Measurements from ENCODE around the gene FSTL1. TPM values are rescaled to one million over a fixed set of nuclear protein-coding genes. Genes with fewer than 3 reads are reported as not detected.

FSTL1 gene
- total RNA-seq, 8 experiments from 2014 or later: 9.1 to 601 (median 110) TPM

- peaks cover 0 to 3% of the 10 kb centered on the region in 2 donors for H3K4me1 ChIP-seq (replicated peaks in 1 of 2)
- H3K27ac ChIP-seq: no peak overlapping the region
- in situ Hi-C loops (cut with MboI; ENCODE audit: low pct_unique_long_range_greater_than_20kb in 2 of 9, low sequenced_read_pairs in 9 of 9, unreplicated experiment in 9 of 9): no loop called here
- no peak for ATAC-seq (replicated peaks in 6 of 8)
- no peak overlapping the region for H3K4me3 ChIP-seq
- WGBS, 10 experiments: 25 to 100% (median 45%) methylated on average over 1 to 5 of the region's 5 CpGs
These were observed 9.5 kb upstream of the FSTL1 start for GRCh38 chr3:120460181-120460790.

GRCh38 chr3:120459196-120459595 lies 8.4 kb upstream of the FSTL1 start:
- no peak overlapping the region for H3K4me3 ChIP-seq
- H3K4me1 ChIP-seq (replicated peaks in 1 of 2): peaks cover 0 to 3% of the 10 kb centered on the region in 2 donors
- H3K27ac ChIP-seq: no peak overlapping the region
- in situ Hi-C loops (cut with MboI; ENCODE audit: low pct_unique_long_range_greater_than_20kb in 2 of 9, low sequenced_read_pairs in 9 of 9, unreplicated experiment in 9 of 9): no loop called here
- WGBS, 10 experiments: 0 to 100% (median 61%) methylated on average over 1 to 2 of the region's 3 CpGs; no CpG with 5 or more reads in 6 of the 10 experiments
- ATAC-seq (replicated peaks in 6 of 8): no peak

- in situ Hi-C loops (cut with MboI; ENCODE audit: low pct_unique_long_range_greater_than_20kb in 2 of 9, low sequenced_read_pairs in 9 of 9, unreplicated experiment in 9 of 9): no loop called here
- ATAC-seq (replicated peaks in 6 of 8): no peak
These were observed 7.0 kb upstream of the FSTL1 start for GRCh38 chr3:120457827-120458226.

GRCh38 chr3:120454076-120454689 lies 3.4 kb upstream of the FSTL1 start:
- Histone ChIP-seq H3K4me1 (replicated peaks in 1 of 2) (peaks cover 6% of the 10 kb centered on the region in 2 donors), H3K4me3 (no peak overlapping the region), H3K27ac (no peak overlapping the region)
- ATAC-seq (replicated peaks in 6 of 8): no peak
- WGBS, 10 experiments: 60 to 80% (median 67%) methylated on average over 1 of the region's 1 CpG; no CpG with 5 or more reads in 3 of the 10 experiments
- in situ Hi-C loops (cut with MboI; ENCODE audit: low pct_unique_long_range_greater_than_20kb in 2 of 9, low sequenced_read_pairs in 9 of 9, unreplicated experiment in 9 of 9): no loop called here

More at GRCh38 chr3:120457827-120458226, 7.0 kb upstream of the FSTL1 start:
- Histone ChIP-seq H3K4me1 (replicated peaks in 1 of 2) (peaks cover 0 to 3% of the 10 kb centered on the region in 2 donors), H3K4me3 (no peak overlapping the region), H3K27ac (no peak overlapping the region)

- H3K4me1 ChIP-seq (replicated peaks in 1 of 2): peaks cover 14 to 19% of the 10 kb centered on the region in 2 donors
- in situ Hi-C loops (cut with MboI; ENCODE audit: low pct_unique_long_range_greater_than_20kb in 2 of 9, low sequenced_read_pairs in 9 of 9, unreplicated experiment in 9 of 9): no loop called here
- WGBS, 10 experiments: 38 to 100% (median 67%) methylated on average over 1 to 4 of the region's 4 CpGs; no CpG with 5 or more reads in 3 of the 10 experiments
- no peak overlapping the region for H3K27ac ChIP-seq
- ATAC-seq (replicated peaks in 6 of 8): no peak
- H3K4me3 ChIP-seq: no peak overlapping the region
These were observed 2.0 kb upstream of the FSTL1 start for GRCh38 chr3:120452816-120453215.

- Histone ChIP-seq H3K4me3 (peak overlapping the region in 1 of 5 donors; percentile 73), H3K4me1 (replicated peaks in 1 of 2) (peaks cover 20 to 26% of the 10 kb centered on the region in 2 donors), H3K27ac (no peak overlapping the region)
- no peak for ATAC-seq (replicated peaks in 6 of 8)
- in situ Hi-C loops (cut with MboI; ENCODE audit: low pct_unique_long_range_greater_than_20kb in 2 of 9, low sequenced_read_pairs in 9 of 9, unreplicated experiment in 9 of 9): no loop called here
- WGBS, 10 experiments: 87 to 100% (median 94%) methylated on average over 3 to 5 of the region's 6 CpGs; no CpG with 5 or more reads in 3 of the 10 experiments
These were observed 1.0 kb upstream of the FSTL1 start for GRCh38 chr3:120451806-120452205.

- Histone ChIP-seq H3K27ac (peak overlapping the region in 1 of 2 donors; percentile 19), H3K4me3 (peak overlapping the region; percentile 50 to 82 (median 57)), H3K4me1 (replicated peaks in 1 of 2) (peaks cover 21 to 29% of the 10 kb centered on the region in 2 donors)
- in situ Hi-C loops (cut with MboI; ENCODE audit: low pct_unique_long_range_greater_than_20kb in 2 of 9, low sequenced_read_pairs in 9 of 9, unreplicated experiment in 9 of 9): no loop called here
- ATAC-seq (replicated peaks in 6 of 8): peak; percentile 15 to 71 (median 48)
- whole genome bisulfite sequencing, 10 experiments: 19 to 30% methylated on average over 2 to 3 of the region's 35 CpGs; no CpG with 5 or more reads in 8 of the 10 experiments
These were observed 525 bp upstream of the FSTL1 start for GRCh38 chr3:120451272-120451761.

GRCh38 chr3:120449701-120450599 lies 842 bp downstream of the FSTL1 start:
- H3K4me1 ChIP-seq (replicated peaks in 1 of 2): peaks cover 21 to 29% of the 10 kb centered on the region in 2 donors
- WGBS, 10 experiments: 0 to 60% (median 0%) methylated on average over 1 to 14 of the region's 32 CpGs; no CpG with 5 or more reads in 1 of the 10 experiments
- no peak overlapping the region for H3K27ac ChIP-seq
- peak; percentile 11 to 55 (median 34) for ATAC-seq (replicated peaks in 6 of 8)
- in situ Hi-C loops (cut with MboI; ENCODE audit: low pct_unique_long_range_greater_than_20kb in 2 of 9, low sequenced_read_pairs in 9 of 9, unreplicated experiment in 9 of 9): loop anchor here in 1 of 9 experiments (25.0 kb wide), 2 partner anchors 87 to 337 kb away; no protein-coding TSS in a partner anchor
- peak overlapping the region; percentile 50 to 82 (median 57) for H3K4me3 ChIP-seq

GRCh38 chr3:120449251-120449650 lies 1.5 kb downstream of the FSTL1 start:
- WGBS, 10 experiments: 2 to 57% (median 20%) methylated on average over 1 to 6 of the region's 6 CpGs
- in situ Hi-C loops (cut with MboI; ENCODE audit: low pct_unique_long_range_greater_than_20kb in 2 of 9, low sequenced_read_pairs in 9 of 9, unreplicated experiment in 9 of 9): loop anchor here in 1 of 9 experiments (25.0 kb wide), 2 partner anchors 88 to 338 kb away; no protein-coding TSS in a partner anchor
- H3K4me3 ChIP-seq: peak overlapping the region in 2 of 5 donors; percentile 57 to 82
- H3K27ac ChIP-seq: no peak overlapping the region
- ATAC-seq (replicated peaks in 6 of 8): no peak
- H3K4me1 ChIP-seq (replicated peaks in 1 of 2): peaks cover 21 to 29% of the 10 kb centered on the region in 2 donors

GRCh38 chr3:120448756-120449155 lies 2.0 kb downstream of the FSTL1 start:
- ATAC-seq (replicated peaks in 6 of 8): peak in 4 of 8 experiments; percentile 2 to 28 (median 4)
- Histone ChIP-seq H3K4me1 (replicated peaks in 1 of 2) (peaks cover 21 to 29% of the 10 kb centered on the region in 2 donors), H3K4me3 (peak overlapping the region in 1 of 5 donors; percentile 82), H3K27ac (no peak overlapping the region)
- in situ Hi-C loops (cut with MboI; ENCODE audit: low pct_unique_long_range_greater_than_20kb in 2 of 9, low sequenced_read_pairs in 9 of 9, unreplicated experiment in 9 of 9): loop anchor here in 1 of 9 experiments (25.0 kb wide), 2 partner anchors 89 to 339 kb away; no protein-coding TSS in a partner anchor
- 0 to 40% (median 11%) methylated on average over 1 to 2 of the region's 2 CpGs; no CpG with 5 or more reads in 5 of the 10 experiments for WGBS, 10 experiments

- peak in 4 of 8 experiments; percentile 1 to 36 (median 26) for ATAC-seq (replicated peaks in 6 of 8)
- Histone ChIP-seq H3K27ac (no peak overlapping the region), H3K4me3 (no peak overlapping the region), H3K4me1 (replicated peaks in 1 of 2) (peaks cover 21 to 29% of the 10 kb centered on the region in 2 donors)
- WGBS, 10 experiments: 40 to 67% (median 67%) methylated on average over 1 of the region's 1 CpG; no CpG with 5 or more reads in 7 of the 10 experiments
- in situ Hi-C loops (cut with MboI; ENCODE audit: low pct_unique_long_range_greater_than_20kb in 2 of 9, low sequenced_read_pairs in 9 of 9, unreplicated experiment in 9 of 9): loop anchor here in 1 of 9 experiments (25.0 kb wide), 2 partner anchors 90 to 340 kb away; no protein-coding TSS in a partner anchor
These were observed 3.7 kb downstream of the FSTL1 start for GRCh38 chr3:120446891-120447668.

- no peak for ATAC-seq (replicated peaks in 6 of 8)
- Histone ChIP-seq H3K4me3 (no peak overlapping the region), H3K27ac (no peak overlapping the region), H3K4me1 (replicated peaks in 1 of 2) (peaks cover 21 to 29% of the 10 kb centered on the region in 2 donors)
- 43 to 100% (median 86%) methylated on average over 1 to 4 of the region's 5 CpGs; no CpG with 5 or more reads in 2 of the 10 experiments for WGBS, 10 experiments
- in situ Hi-C loops (cut with MboI; ENCODE audit: low pct_unique_long_range_greater_than_20kb in 2 of 9, low sequenced_read_pairs in 9 of 9, unreplicated experiment in 9 of 9): loop anchor here in 1 of 9 experiments (25.0 kb wide), 2 partner anchors 92 to 342 kb away; no protein-coding TSS in a partner anchor
These were observed 5.1 kb downstream of the FSTL1 start for GRCh38 chr3:120445654-120446053.
